ENCODE measurements around the gene SHF. TPM values are rescaled to one million over a fixed set of nuclear protein-coding genes. Genes with fewer than 3 reads are reported as not detected.

The SHF gene
- total RNA-seq, 1 donor from 2014 or later: 32.2 TPM

DNA sequence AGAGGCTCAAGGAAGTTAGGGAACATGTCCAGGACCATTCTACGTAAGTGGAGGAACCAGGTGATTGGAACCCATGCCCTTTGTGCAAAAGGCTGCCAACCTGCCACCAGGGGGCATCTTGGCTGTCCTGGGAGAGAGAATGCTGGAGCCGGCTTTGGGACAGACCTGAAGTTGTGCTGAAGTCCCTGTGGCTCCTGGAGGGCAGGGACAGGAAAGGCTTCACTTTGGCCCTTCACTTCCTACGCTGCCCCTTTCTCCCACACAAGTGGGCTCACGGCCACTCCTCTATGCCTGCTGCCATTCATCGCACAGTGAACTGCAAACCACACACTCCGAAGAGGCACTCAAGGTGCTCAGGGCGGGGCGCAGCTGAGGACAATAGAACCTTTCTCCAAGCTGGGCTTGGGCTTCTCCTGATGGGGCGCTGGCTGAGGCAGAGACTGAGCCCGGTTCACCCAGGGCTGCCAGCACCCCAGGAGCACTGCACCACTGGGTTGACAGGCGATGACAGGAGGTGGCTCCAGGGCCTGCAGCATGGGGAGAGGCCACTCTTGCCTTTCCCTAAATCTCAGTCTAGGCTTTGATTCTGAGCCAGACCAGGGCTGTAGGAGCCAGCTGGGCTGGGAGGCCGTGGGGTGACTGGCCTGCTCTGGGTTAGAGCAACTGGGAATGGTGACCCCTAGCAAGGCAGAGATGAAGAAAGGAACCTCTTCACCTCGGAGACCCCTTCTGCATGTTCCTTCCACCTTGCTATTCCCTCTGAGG, 8.4 kb downstream of the SHF start:
- no peaks in the 10 kb centered on the region for H3K9me3 ChIP-seq (ENCODE audit: low read depth)
- no peak overlapping the region for H2AFZ ChIP-seq (replicated peaks)
- peaks cover 28% of the 10 kb centered on the region for H3K4me1 Mint-ChIP-seq
- peaks cover 71% of the 10 kb centered on the region for H3K79me2 ChIP-seq (ENCODE audit: low read depth)
- no peak overlapping the region for H3K9ac ChIP-seq
- peaks cover 51% of the 10 kb centered on the region for H3K36me3 Mint-ChIP-seq
- no peaks in the 10 kb centered on the region for H3K27me3 ChIP-seq
- H3K4me2 ChIP-seq: no peak overlapping the region
- no peak for TF ChIP-seq EZH2phosphoT487 (IDR thresholded peaks at IDR 0.05)
- TF ChIP-seq EZH2 (IDR thresholded peaks at IDR 0.05): no peak
- TF ChIP-seq, protein P1, sequence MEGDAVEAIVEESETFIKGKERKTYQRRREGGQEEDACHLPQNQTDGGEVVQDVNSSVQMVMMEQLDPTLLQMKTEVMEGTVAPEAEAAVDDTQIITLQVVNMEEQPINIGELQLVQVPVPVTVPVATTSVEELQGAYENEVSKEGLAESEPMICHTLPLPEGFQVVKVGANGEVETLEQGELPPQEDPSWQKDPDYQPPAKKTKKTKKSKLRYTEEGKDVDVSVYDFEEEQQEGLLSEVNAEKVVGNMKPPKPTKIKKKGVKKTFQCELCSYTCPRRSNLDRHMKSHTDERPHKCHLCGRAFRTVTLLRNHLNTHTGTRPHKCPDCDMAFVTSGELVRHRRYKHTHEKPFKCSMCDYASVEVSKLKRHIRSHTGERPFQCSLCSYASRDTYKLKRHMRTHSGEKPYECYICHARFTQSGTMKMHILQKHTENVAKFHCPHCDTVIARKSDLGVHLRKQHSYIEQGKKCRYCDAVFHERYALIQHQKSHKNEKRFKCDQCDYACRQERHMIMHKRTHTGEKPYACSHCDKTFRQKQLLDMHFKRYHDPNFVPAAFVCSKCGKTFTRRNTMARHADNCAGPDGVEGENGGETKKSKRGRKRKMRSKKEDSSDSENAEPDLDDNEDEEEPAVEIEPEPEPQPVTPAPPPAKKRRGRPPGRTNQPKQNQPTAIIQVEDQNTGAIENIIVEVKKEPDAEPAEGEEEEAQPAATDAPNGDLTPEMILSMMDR (IDR thresholded peaks at IDR 0.05): peak; percentile 60
- H3K36me3 ChIP-seq: no peaks in the 10 kb centered on the region
- H3K27me3 Mint-ChIP-seq (ENCODE audit: insufficient read depth, low read depth): peaks cover 4% of the 10 kb centered on the region
- peaks cover 19% of the 10 kb centered on the region for H3K4me1 ChIP-seq
- peak; percentile 57 for DNase-seq (ENCODE audit: low spot score)
- no peak overlapping the region for H3K4me3 ChIP-seq
- H3K27ac Mint-ChIP-seq: no peak overlapping the region
- no peak overlapping the region for H3K4me3 Mint-ChIP-seq
- no peak overlapping the region for H3K27ac ChIP-seq
- peaks cover 99% of the 10 kb centered on the region for H4K20me1 ChIP-seq (ENCODE audit: low read depth)
- H3K9me3 Mint-ChIP-seq: peaks cover 4% of the 10 kb centered on the region
- H3F3A ChIP-seq (ENCODE audit: low read depth): no peaks in the 10 kb centered on the region

DNA sequence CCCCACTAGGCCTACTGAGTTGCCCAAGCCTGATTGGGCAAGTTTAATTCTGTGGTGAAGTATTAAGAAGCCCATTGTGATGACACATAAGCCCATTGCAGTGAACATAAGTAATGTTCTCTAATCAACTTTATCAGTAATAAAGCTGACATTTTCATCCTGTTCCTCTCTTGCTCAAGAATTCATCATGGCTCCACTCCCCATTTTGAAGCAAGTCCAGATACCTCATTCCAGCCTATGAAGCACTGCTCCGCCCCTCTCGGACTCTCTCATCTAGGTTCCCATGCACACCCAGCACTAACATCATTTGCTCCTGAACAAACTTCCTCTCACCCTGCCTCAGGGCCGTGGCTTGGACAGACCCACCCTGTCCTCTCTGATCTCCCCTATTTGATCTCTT, 10.5 kb downstream of the SHF start:
- H3K27me3 ChIP-seq: no peaks in the 10 kb centered on the region
- Mint-ChIP-seq H3K4me1 (peaks cover 15% of the 10 kb centered on the region), H3K27ac (peak overlapping the region; percentile 2), H3K36me3 (peaks cover 44% of the 10 kb centered on the region), H3K27me3 (ENCODE audit: insufficient read depth, low read depth) (peaks cover 2% of the 10 kb centered on the region), H3K4me3 (no peak overlapping the region), H3K9me3 (peaks cover 4% of the 10 kb centered on the region)
- H3K79me2 ChIP-seq (ENCODE audit: low read depth): peaks cover 50% of the 10 kb centered on the region
- H3F3A ChIP-seq (ENCODE audit: low read depth): no peaks in the 10 kb centered on the region
- H3K4me2 ChIP-seq: no peak overlapping the region
- no peaks in the 10 kb centered on the region for H3K36me3 ChIP-seq
- DNase-seq (ENCODE audit: low spot score): no peak
- no peak overlapping the region for H2AFZ ChIP-seq (replicated peaks)
- H3K9me3 ChIP-seq (ENCODE audit: low read depth): no peaks in the 10 kb centered on the region
- H3K4me3 ChIP-seq: no peak overlapping the region
- TF ChIP-seq EZH2 (IDR thresholded peaks at IDR 0.05): no peak
- no peak for TF ChIP-seq EZH2phosphoT487 (IDR thresholded peaks at IDR 0.05)
- peaks cover 5% of the 10 kb centered on the region for H3K4me1 ChIP-seq
- peaks cover 98% of the 10 kb centered on the region for H4K20me1 ChIP-seq (ENCODE audit: low read depth)
- no peak overlapping the region for H3K9ac ChIP-seq
- H3K27ac ChIP-seq: no peak overlapping the region

DNA sequence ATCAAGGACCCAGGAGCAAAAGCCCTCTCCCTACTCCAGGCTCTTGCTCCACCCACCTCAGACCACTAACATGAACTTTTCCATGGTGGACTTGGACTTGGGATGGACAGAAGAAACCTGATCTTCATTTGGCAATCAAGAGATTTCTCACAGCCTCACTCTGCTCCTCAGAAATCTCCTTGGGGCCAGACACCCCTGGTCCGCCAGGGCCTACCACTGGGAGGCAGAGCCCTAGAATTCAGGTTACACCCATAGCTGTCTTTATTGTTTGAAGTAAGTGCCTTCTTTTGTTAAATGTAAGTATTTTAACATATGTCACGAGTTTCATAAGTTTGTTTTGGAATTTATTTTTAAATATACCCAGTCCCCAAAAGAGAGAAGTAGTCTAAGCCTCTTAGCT, 13.2 kb downstream of the SHF start:
- Histone ChIP-seq H4K20me1 (ENCODE audit: low read depth) (peaks cover 89% of the 10 kb centered on the region), H3K9ac (no peak overlapping the region), H3K27me3 (no peaks in the 10 kb centered on the region), H3K4me3 (no peak overlapping the region), H3K4me1 (peaks cover 6% of the 10 kb centered on the region), H3K36me3 (no peaks in the 10 kb centered on the region), H3K4me2 (no peak overlapping the region), H3K79me2 (ENCODE audit: low read depth) (peaks cover 23% of the 10 kb centered on the region), H3K27ac (no peak overlapping the region), H3K9me3 (ENCODE audit: low read depth) (no peaks in the 10 kb centered on the region), H3F3A (ENCODE audit: low read depth) (no peaks in the 10 kb centered on the region), H2AFZ (replicated peaks) (no peak overlapping the region)
- Mint-ChIP-seq H3K9me3 (no peaks in the 10 kb centered on the region), H3K36me3 (peaks cover 35% of the 10 kb centered on the region), H3K4me1 (peaks cover 5% of the 10 kb centered on the region), H3K27ac (no peak overlapping the region), H3K4me3 (no peak overlapping the region), H3K27me3 (ENCODE audit: insufficient read depth, low read depth) (no peaks in the 10 kb centered on the region)
- no peak for TF ChIP-seq EZH2phosphoT487 (IDR thresholded peaks at IDR 0.05)
- TF ChIP-seq, protein P1 (IDR thresholded peaks at IDR 0.05): no peak
- TF ChIP-seq EZH2 (IDR thresholded peaks at IDR 0.05): no peak
- no peak for DNase-seq (ENCODE audit: low spot score)

DNA sequence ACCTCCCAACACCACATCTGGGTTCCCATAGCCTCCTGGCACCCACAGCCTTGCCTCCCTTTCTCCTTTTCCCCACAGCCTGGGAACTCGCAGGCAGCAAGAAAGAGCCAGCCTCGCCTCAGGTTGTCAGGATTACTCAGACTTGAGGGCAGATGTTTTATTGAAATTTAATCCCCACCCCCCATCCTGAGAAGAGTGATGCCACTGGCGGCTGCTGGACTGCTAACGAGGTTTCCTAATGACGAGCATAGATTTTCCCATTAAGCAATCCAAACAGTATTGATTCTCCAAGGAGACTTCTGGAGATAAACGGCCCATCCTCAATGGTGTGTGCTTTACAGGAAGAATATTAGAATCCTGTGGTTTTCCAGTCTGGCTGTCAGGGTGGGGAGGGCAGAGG, 13.7 kb downstream of the SHF start:
- Histone ChIP-seq H2AFZ (replicated peaks) (no peak overlapping the region), H3K4me2 (no peak overlapping the region), H3K9me3 (ENCODE audit: low read depth) (no peaks in the 10 kb centered on the region), H3K27me3 (no peaks in the 10 kb centered on the region), H3K79me2 (ENCODE audit: low read depth) (peaks cover 18% of the 10 kb centered on the region), H3K9ac (no peak overlapping the region), H3K27ac (no peak overlapping the region), H3F3A (ENCODE audit: low read depth) (no peaks in the 10 kb centered on the region), H4K20me1 (ENCODE audit: low read depth) (peaks cover 89% of the 10 kb centered on the region), H3K36me3 (no peaks in the 10 kb centered on the region), H3K4me3 (no peak overlapping the region), H3K4me1 (peaks cover 7% of the 10 kb centered on the region)
- H3K4me1 Mint-ChIP-seq: peaks cover 6% of the 10 kb centered on the region
- H3K36me3 Mint-ChIP-seq: peaks cover 35% of the 10 kb centered on the region
- H3K4me3 Mint-ChIP-seq: no peak overlapping the region
- H3K27ac Mint-ChIP-seq: no peak overlapping the region
- no peak for DNase-seq (ENCODE audit: low spot score)
- TF ChIP-seq EZH2 (IDR thresholded peaks at IDR 0.05): no peak
- no peak for TF ChIP-seq EZH2phosphoT487 (IDR thresholded peaks at IDR 0.05)
- TF ChIP-seq, protein P1 (IDR thresholded peaks at IDR 0.05): no peak
- H3K27me3 Mint-ChIP-seq (ENCODE audit: insufficient read depth, low read depth): no peaks in the 10 kb centered on the region
- no peaks in the 10 kb centered on the region for H3K9me3 Mint-ChIP-seq
